Measurements from ENCODE around the gene MATK.

DNA sequence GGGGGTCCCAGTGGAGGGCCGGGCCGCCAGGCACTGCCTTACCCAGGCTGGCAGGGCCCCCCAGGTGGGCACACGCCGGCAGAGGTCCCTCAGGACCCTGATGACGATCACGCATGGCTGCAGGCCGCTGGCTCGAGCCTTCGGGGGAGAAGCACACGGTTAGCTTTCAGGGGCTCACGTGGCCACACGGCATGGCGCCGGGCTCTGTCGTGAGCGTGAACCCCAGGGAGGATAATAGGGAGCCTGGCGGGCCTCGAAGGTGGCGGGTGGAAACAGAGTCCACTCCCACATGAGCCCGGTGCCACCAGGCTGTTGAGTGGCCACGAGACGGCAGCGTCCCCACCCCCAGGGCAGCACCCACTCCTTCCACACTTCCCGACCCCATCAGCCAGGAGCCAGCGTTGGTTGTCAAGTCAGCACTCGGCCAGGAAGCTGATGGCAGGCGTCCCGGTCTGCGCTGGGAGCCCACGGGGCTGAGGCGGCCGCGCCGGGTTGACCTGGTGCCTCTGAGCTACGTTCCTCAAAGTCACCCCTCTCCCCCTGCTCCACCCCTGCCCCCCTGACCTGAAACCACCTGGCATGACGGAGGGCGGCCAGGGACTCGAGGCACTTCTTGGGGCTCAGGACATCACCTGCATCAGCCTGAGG, 24.7 kb upstream of the MATK start:
- TF ChIP-seq RAD21 (IDR thresholded peaks at IDR 0.05; ENCODE audit: low read depth) (no peak), EP300 (IDR thresholded peaks at IDR 0.05; ENCODE audit: borderline replicate concordance) (no peak), REST (IDR thresholded peaks at IDR 0.05; ENCODE audit: low read depth) (no peak), CREB1 (IDR thresholded peaks at IDR 0.05; ENCODE audit: low read depth) (no peak), CEBPB (IDR thresholded peaks at IDR 0.05) (no peak), NFIC (IDR thresholded peaks at IDR 0.05) (no peak), TCF12 (IDR thresholded peaks at IDR 0.05; ENCODE audit: low read depth) (no peak), TAF1 (IDR thresholded peaks at IDR 0.05; ENCODE audit: low read depth) (no peak), USF1 (IDR thresholded peaks at IDR 0.05) (peak; percentile 42; the same call in 1 of the 2 replicates)
- TF ChIP-seq, protein P1, sequence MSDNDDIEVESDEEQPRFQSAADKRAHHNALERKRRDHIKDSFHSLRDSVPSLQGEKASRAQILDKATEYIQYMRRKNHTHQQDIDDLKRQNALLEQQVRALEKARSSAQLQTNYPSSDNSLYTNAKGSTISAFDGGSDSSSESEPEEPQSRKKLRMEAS (IDR thresholded peaks at IDR 0.05): no peak
